DOHH2 (cell line): ENCODE data around the gene GNA14.

Source experiments
- CTCF ChIP-seq: fragments of 200-600 bp; sonication (generic); IDR thresholded peaks from one replicate; pipeline ENCODE4 v1.5.1; 2014; ENCODE audit warnings: antibody characterized with exemption, mild to moderate bottlenecking, low read depth, low read length; ENCODE audit not compliant: poor library complexity, severe bottlenecking
- EZH2phosphoT487 ChIP-seq: fragments of 200-600 bp; sonication (generic); IDR thresholded peaks from 2 replicates; pipeline ENCODE4 v1.6.1; 2017; ENCODE audit warnings: borderline replicate concordance, mild to moderate bottlenecking, antibody characterized with exemption, low read length, moderate library complexity, mixed read lengths

GRCh38 chr9:77541055-77541454 lies 107.1 kb downstream of the GNA14 start:
- no peak for TF ChIP-seq CTCF
- TF ChIP-seq EZH2phosphoT487, result no peak
